GM18907 (cell line): ENCODE data around the gene HOXA3.

ENCODE experiments used
- ATAC-seq: cut with Tn5 transposase; IDR thresholded peaks from one replicate; pipeline ENCODE4 v1.9.1; 2021; ENCODE audit warnings: mild to moderate bottlenecking, moderate library complexity; ENCODE audit not compliant: unreplicated experiment

The HOXA3 gene

GRCh38 chr7:27157702-27158431 is 5.5 kb upstream of the HOXA3 start:
- ATAC-seq = no peak

- no peak for ATAC-seq
Observed at GRCh38 chr7:27156916-27157701, 4.7 kb upstream of the HOXA3 start.

GRCh38 chr7:27156508-27156898 is 4.1 kb upstream of the HOXA3 start, which contains the start of gene HOXA7:
Gene HOXA7, minus strand, starts transcription at chr7:27156675. Its CDS starts 130 bp downstream, at chr7:27156545.
- no peak for ATAC-seq

- ATAC-seq = no peak
Observed at GRCh38 chr7:27155816-27156507, 3.6 kb upstream of the HOXA3 start.

GRCh38 chr7:27154901-27155815 is 2.8 kb upstream of the HOXA3 start:
- no peak for ATAC-seq

- ATAC-seq = no peak
Observed at GRCh38 chr7:27154369-27154768, 2.0 kb upstream of the HOXA3 start.

- no peak for ATAC-seq
Observed at GRCh38 chr7:27153526-27153925, 1.1 kb upstream of the HOXA3 start.

GRCh38 chr7:27152816-27153442 is 546 bp upstream of the HOXA3 start:
- ATAC-seq = no peak

- no peak for ATAC-seq
Observed at GRCh38 chr7:27151341-27151930, 947 bp downstream of the HOXA3 start.

GRCh38 chr7:27150568-27151340 is 1.6 kb downstream of the HOXA3 start:
- ATAC-seq = peak; percentile 88

GRCh38 chr7:27149842-27150567 is 2.4 kb downstream of the HOXA3 start:
- ATAC-seq = no peak

- ATAC-seq = no peak
Observed at GRCh38 chr7:27148756-27149641, 3.4 kb downstream of the HOXA3 start.

- ATAC-seq = no peak
Observed at GRCh38 chr7:27148031-27148755, 4.2 kb downstream of the HOXA3 start.

GRCh38 chr7:27147199-27148030 is 5.0 kb downstream of the HOXA3 start, which contains the start of gene HOXA6:
Gene HOXA6, minus strand, starts transcription at chr7:27147774. Its CDS starts 25 bp downstream, at chr7:27147749.
- no peak for ATAC-seq

GRCh38 chr7:27146491-27147198 is 5.7 kb downstream of the HOXA3 start:
- ATAC-seq = no peak
